ENCODE data around the gene CREB3L4.

Gene CREB3L4, protein sequence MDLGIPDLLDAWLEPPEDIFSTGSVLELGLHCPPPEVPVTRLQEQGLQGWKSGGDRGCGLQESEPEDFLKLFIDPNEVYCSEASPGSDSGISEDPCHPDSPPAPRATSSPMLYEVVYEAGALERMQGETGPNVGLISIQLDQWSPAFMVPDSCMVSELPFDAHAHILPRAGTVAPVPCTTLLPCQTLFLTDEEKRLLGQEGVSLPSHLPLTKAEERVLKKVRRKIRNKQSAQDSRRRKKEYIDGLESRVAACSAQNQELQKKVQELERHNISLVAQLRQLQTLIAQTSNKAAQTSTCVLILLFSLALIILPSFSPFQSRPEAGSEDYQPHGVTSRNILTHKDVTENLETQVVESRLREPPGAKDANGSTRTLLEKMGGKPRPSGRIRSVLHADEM

DNA sequence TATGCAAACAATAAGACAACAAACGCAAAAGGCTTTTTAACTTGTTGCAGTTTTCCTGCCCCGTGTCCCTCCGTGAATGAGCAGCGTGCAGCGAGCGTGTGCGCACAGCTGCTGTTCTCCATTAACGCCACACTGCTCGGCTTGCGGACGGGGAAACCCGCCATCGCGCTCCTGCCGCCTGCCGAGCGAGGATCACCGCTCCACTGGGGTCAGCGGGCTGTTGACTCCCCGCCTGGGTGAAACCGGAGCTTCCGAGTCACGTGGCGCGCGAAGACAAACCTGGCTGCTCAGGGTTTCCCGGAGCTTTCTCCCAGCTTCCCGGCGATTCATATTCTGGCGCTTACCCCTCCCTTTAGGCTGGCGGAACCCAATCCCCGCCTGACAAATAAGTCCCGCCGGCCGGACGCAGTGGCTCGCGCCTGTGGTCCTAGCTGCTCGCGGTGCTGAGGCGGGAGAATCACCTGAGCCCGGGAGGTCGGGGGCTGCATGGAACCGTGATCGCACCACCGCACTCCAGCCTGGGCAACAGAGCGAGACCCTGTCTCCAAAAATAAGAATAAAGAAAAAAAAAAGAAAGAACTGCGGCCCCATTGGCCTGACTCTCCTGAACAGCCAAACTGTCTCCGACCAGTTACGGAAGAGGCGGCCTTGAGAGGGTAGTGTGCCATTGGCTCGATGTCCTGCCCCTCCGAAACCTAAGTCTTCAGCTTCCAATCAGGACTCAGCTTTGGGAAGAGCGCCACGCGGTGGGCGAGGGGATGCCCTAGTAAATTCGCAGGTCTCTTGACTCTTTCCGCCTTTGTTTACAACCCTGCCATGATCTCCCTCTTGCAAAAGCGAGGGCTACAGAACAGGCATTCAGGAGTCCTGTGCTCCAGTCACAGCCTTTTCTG, at the start of gene CREB3L4:
Gene CREB3L4, plus strand, starts transcription at position 796 of the 893 bp plus-strand sequence. CDS start 624 bp downstream, outside the sequence.
- Histone ChIP-seq H3K36me3 (ENCODE audit: control insufficient read depth in 2 of 2, insufficient read depth in 1 of 2, low read length in 2 of 2) (peaks cover 0 to 4% of the 10 kb centered on the region in 2 experiments; a peak in 2 of 3 replicates), H3K4me1 (ENCODE audit: control insufficient read depth, insufficient read depth, low read length) (peaks cover 3% of the 10 kb centered on the region; the same call in 1 of the 2 replicates), H3K9me3 (ENCODE audit: control insufficient read depth, insufficient read depth, low read depth, low read length) (no peaks in the 10 kb centered on the region), H3K27ac (ENCODE audit: extremely low read depth, low read depth, low read length) (peak within 1 kb of the TSS; percentile 87), H3K4me3 (ENCODE audit: low read depth, low read length) (peak within 1 kb of the TSS; percentile 51)
- CTCF ChIA-PET, result interaction anchor here (0.6 to 3.1 kb wide), 11 partner anchors 10 to 614 kb away, joined by 3 to 19 read pairs (median 5); partner anchors contain the start of genes DENND4B, JTB, RAB13 and S100A1
- POLR2A ChIA-PET, result interaction anchor here (0.5 to 5.2 kb wide), 22 partner anchors 9 to 403 kb away, joined by 3 to 137 read pairs (median 6); partner anchors contain the start of genes CHTOP, CRTC2, DENND4B and GATAD2B
- no peak for TF ChIP-seq ZNF555 (tag by site-specific recombination; conservative IDR thresholded peaks at IDR 0.05)
- TF ChIP-seq ZFHX2 (tag by site-specific recombination; conservative IDR thresholded peaks at IDR 0.05), result peak; percentile 54
- peak; percentile 73; the same call in 1 of the 2 replicates for TF ChIP-seq MZF1 (tag by site-specific recombination; IDR thresholded peaks at IDR 0.05; ENCODE audit: borderline replicate concordance)
- no peak for TF ChIP-seq GFI1B (tag by site-specific recombination; IDR thresholded peaks at IDR 0.05)
- TF ChIP-seq BCL11A (tag by site-specific recombination; IDR thresholded peaks at IDR 0.05; ENCODE audit: low read depth), result peak; percentile 94
- peak; percentile 91 for TF ChIP-seq FEZF1 (tag by site-specific recombination; IDR thresholded peaks at IDR 0.05)
- peak; percentile 73 for TF ChIP-seq ZNF366 (tag by site-specific recombination; conservative IDR thresholded peaks at IDR 0.05)
- no peak for TF ChIP-seq ZNF747 (tag by site-specific recombination; IDR thresholded peaks at IDR 0.05)
- TF ChIP-seq ZNF292 (tag by site-specific recombination; IDR thresholded peaks at IDR 0.05; ENCODE audit: borderline replicate concordance, low read depth), result no peak
- 0 out of 2 replicates have a peak, but pooled peaks have one; percentile 6 for TF ChIP-seq ZBTB21 (tag by site-specific recombination; IDR thresholded peaks at IDR 0.05)
- peak; percentile 81 for TF ChIP-seq ZNF394 (tag by site-specific recombination; IDR thresholded peaks at IDR 0.05; ENCODE audit: borderline replicate concordance)
- TF ChIP-seq KLF7 (tag by site-specific recombination; IDR thresholded peaks at IDR 0.05; ENCODE audit: borderline replicate concordance), result 0 out of 2 replicates have a peak, but pooled peaks have one; percentile 36
- no peak for TF ChIP-seq SALL2 (tag by site-specific recombination; IDR thresholded peaks at IDR 0.05; ENCODE audit: borderline replicate concordance)
- peak; percentile 83 for TF ChIP-seq PRDM1 (tag by site-specific recombination; IDR thresholded peaks at IDR 0.05)
- TF ChIP-seq ZFP69B (tag by site-specific recombination; IDR thresholded peaks at IDR 0.05), result no peak; the same call in 1 of the 2 replicates
- TF ChIP-seq GLIS2 (tag by site-specific recombination; IDR thresholded peaks at IDR 0.05), result peak; percentile 93
- no peak for TF ChIP-seq ZNF529 (tag by site-specific recombination; IDR thresholded peaks at IDR 0.05; ENCODE audit: insufficient replicate concordance)
- 0 out of 2 replicates have a peak, but pooled peaks have one; percentile 20 for TF ChIP-seq ZSCAN16 (tag by site-specific recombination; IDR thresholded peaks at IDR 0.05)
- TF ChIP-seq ZNF600 (tag by site-specific recombination; IDR thresholded peaks at IDR 0.05), result peak; percentile 97
- no peak for TF ChIP-seq ZNF202 (tag by site-specific recombination; IDR thresholded peaks at IDR 0.05; ENCODE audit: borderline replicate concordance)
- no peak for TF ChIP-seq ZNF514 (tag by site-specific recombination; IDR thresholded peaks at IDR 0.05)
- TF ChIP-seq HOXD13 (CRISPR knock-in tag; IDR thresholded peaks at IDR 0.05; ENCODE audit: borderline replicate concordance), result 0 out of 2 replicates have a peak, but pooled peaks have one; percentile 54
- 0 out of 2 replicates have a peak, but pooled peaks have one; percentile 50 for TF ChIP-seq ZNF423 (tag by site-specific recombination; IDR thresholded peaks at IDR 0.05)
- TF ChIP-seq OSR2 (tag by site-specific recombination; IDR thresholded peaks at IDR 0.05), result peak; percentile 68
- TF ChIP-seq, protein P1, sequence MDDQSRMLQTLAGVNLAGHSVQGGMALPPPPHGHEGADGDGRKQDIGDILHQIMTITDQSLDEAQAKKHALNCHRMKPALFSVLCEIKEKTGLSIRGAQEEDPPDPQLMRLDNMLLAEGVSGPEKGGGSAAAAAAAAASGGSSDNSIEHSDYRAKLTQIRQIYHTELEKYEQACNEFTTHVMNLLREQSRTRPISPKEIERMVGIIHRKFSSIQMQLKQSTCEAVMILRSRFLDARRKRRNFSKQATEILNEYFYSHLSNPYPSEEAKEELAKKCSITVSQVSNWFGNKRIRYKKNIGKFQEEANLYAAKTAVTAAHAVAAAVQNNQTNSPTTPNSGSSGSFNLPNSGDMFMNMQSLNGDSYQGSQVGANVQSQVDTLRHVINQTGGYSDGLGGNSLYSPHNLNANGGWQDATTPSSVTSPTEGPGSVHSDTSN (CRISPR knock-in tag; IDR thresholded peaks at IDR 0.05), result peak; percentile 96
- TF ChIP-seq ZNF239 (tag by site-specific recombination; IDR thresholded peaks at IDR 0.05), result no peak
- TF ChIP-seq, protein P2, sequence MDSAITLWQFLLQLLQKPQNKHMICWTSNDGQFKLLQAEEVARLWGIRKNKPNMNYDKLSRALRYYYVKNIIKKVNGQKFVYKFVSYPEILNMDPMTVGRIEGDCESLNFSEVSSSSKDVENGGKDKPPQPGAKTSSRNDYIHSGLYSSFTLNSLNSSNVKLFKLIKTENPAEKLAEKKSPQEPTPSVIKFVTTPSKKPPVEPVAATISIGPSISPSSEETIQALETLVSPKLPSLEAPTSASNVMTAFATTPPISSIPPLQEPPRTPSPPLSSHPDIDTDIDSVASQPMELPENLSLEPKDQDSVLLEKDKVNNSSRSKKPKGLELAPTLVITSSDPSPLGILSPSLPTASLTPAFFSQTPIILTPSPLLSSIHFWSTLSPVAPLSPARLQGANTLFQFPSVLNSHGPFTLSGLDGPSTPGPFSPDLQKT (IDR thresholded peaks at IDR 0.05; ENCODE audit: borderline replicate concordance, low read depth, low read length), result peak; percentile 16; the same call in 1 of the 2 replicates
- TF ChIP-seq ZIC2 (tag by site-specific recombination; IDR thresholded peaks at IDR 0.05), result peak; percentile 99
- no peak for TF ChIP-seq ZNF785 (tag by site-specific recombination; IDR thresholded peaks at IDR 0.05)
- TF ChIP-seq ZNF112 (tag by site-specific recombination; IDR thresholded peaks at IDR 0.05), result no peak
- peak; percentile 100 for TF ChIP-seq ZNF121 (tag by site-specific recombination; IDR thresholded peaks at IDR 0.05)
- TF ChIP-seq, protein P3, sequence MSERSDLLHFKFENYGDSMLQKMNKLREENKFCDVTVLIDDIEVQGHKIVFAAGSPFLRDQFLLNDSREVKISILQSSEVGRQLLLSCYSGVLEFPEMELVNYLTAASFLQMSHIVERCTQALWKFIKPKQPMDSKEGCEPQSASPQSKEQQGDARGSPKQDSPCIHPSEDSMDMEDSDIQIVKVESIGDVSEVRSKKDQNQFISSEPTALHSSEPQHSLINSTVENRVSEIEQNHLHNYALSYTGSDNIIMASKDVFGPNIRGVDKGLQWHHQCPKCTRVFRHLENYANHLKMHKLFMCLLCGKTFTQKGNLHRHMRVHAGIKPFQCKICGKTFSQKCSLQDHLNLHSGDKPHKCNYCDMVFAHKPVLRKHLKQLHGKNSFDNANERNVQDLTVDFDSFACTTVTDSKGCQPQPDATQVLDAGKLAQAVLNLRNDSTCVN (tag by site-specific recombination; optimal IDR thresholded peaks at IDR 0.05), result peak; percentile 75
- TF ChIP-seq IKZF3 (tag by site-specific recombination; IDR thresholded peaks at IDR 0.05), result peak; percentile 100
- TF ChIP-seq WT1 (tag by site-specific recombination; IDR thresholded peaks at IDR 0.05), result peak; percentile 77

All from HEK293 (cell line).